ENCODE results near the gene ACTA1. TPM values are rescaled to one million over a fixed set of nuclear protein-coding genes. Genes with fewer than 3 reads are reported as not detected.
A peak's percentile ranks its signal among the peaks of the same experiment; 100 is the strongest.

ACTA1 gene
- total and polyA plus RNA-seq, 4 donors: 0.06 to 0.33 (median 0.08) TPM; not detected in 1

GRCh38 chr1:229430761-229431283 lies 3.1 kb downstream of the ACTA1 start:
- H3K4me3 ChIP-seq (ENCODE audit: low read depth in 1 of 3, low read length in 3 of 3): no peak overlapping the region
- no peaks in the 10 kb centered on the region for H3K9me3 ChIP-seq (ENCODE audit: control insufficient read depth in 4 of 4, low read length in 3 of 4)
- H3K27me3 ChIP-seq (ENCODE audit: control insufficient read depth in 4 of 4, insufficient read depth in 4 of 4, low read length in 3 of 4): peaks cover 6 to 24% (median 13%) of the 10 kb centered on the region in 4 donors
- DNase-seq (ENCODE audit: low spot score): peak; percentile 66
- H3K36me3 ChIP-seq (ENCODE audit: control insufficient read depth in 4 of 4, insufficient read depth in 3 of 4, low read depth in 1 of 4, low read length in 3 of 4): no peaks in the 10 kb centered on the region
- no peak overlapping the region for H3K27ac ChIP-seq (ENCODE audit: low read depth in 1 of 2, low read length in 2 of 2)
- H3K4me1 ChIP-seq (ENCODE audit: control insufficient read depth in 4 of 4, insufficient read depth in 4 of 4, low read length in 3 of 4): peaks cover 2 to 21% (median 13%) of the 10 kb centered on the region in 4 donors
- no peak for TF ChIP-seq ZBTB33 (IDR thresholded peaks at IDR 0.05)
- TF ChIP-seq TAF1 (conservative IDR thresholded peaks at IDR 0.05): no peak
- peak; percentile 97 for TF ChIP-seq REST (IDR thresholded peaks at IDR 0.05)
- 4% methylated on average over 16 of the region's 16 CpGs for WGBS
- no peak overlapping the region for H3K9ac ChIP-seq (ENCODE audit: low read depth in 1 of 2, low read length in 2 of 2)

GRCh38 chr1:229428256-229428655 lies 5.6 kb downstream of the ACTA1 start:
- Histone ChIP-seq H3K4me3 (ENCODE audit: low read depth in 1 of 3, low read length in 3 of 3) (no peak overlapping the region), H3K27ac (ENCODE audit: low read depth in 1 of 2, low read length in 2 of 2) (no peak overlapping the region), H3K4me1 (ENCODE audit: control insufficient read depth in 4 of 4, insufficient read depth in 4 of 4, low read length in 3 of 4) (peaks cover 0 to 14% (median 11%) of the 10 kb centered on the region in 4 donors), H3K9me3 (ENCODE audit: control insufficient read depth in 4 of 4, low read length in 3 of 4) (no peaks in the 10 kb centered on the region), H3K36me3 (ENCODE audit: control insufficient read depth in 4 of 4, insufficient read depth in 3 of 4, low read depth in 1 of 4, low read length in 3 of 4) (no peaks in the 10 kb centered on the region), H3K27me3 (ENCODE audit: control insufficient read depth in 4 of 4, insufficient read depth in 4 of 4, low read length in 3 of 4) (peaks cover 4 to 19% (median 7%) of the 10 kb centered on the region in 4 donors), H3K9ac (ENCODE audit: low read depth in 1 of 2, low read length in 2 of 2) (no peak overlapping the region)
- DNase-seq (ENCODE audit: low spot score): no peak
- 70% methylated on average over 3 of the region's 3 CpGs for WGBS
- TF ChIP-seq YY1 (IDR thresholded peaks at IDR 0.05): no peak
- no peak for TF ChIP-seq GABPA (IDR thresholded peaks at IDR 0.05 in 1 of 2, conservative IDR thresholded peaks at IDR 0.05 in 1 of 2)
- no peak for TF ChIP-seq JUND (IDR thresholded peaks at IDR 0.05)
- no peak for TF ChIP-seq ZBTB33 (IDR thresholded peaks at IDR 0.05)
- no peak for TF ChIP-seq RXRA (IDR thresholded peaks at IDR 0.05)
- no peak for TF ChIP-seq TAF1 (conservative IDR thresholded peaks at IDR 0.05)
- no peak for TF ChIP-seq RAD21 (IDR thresholded peaks at IDR 0.05)
- no peak for TF ChIP-seq NR2F2 (IDR thresholded peaks at IDR 0.05)
- TF ChIP-seq ATF3 (IDR thresholded peaks at IDR 0.05): no peak
- no peak for TF ChIP-seq HNF4G (IDR thresholded peaks at IDR 0.05)
- TF ChIP-seq SP1 (IDR thresholded peaks at IDR 0.05): no peak
- TF ChIP-seq EGR1 (IDR thresholded peaks at IDR 0.05; ENCODE audit: low read depth in 2 of 2): no peak
- no peak for TF ChIP-seq FOXA2 (IDR thresholded peaks at IDR 0.05)
- TF ChIP-seq MAX (IDR thresholded peaks at IDR 0.05): no peak
- TF ChIP-seq REST (IDR thresholded peaks at IDR 0.05): no peak
- no peak for TF ChIP-seq HNF4A (conservative IDR thresholded peaks at IDR 0.05)
